ENCODE data around the gene TMEM158.

GRCh38 chr3:45179163-45179562 lies 46.9 kb downstream of the TMEM158 start:
- TF ChIP-seq CTCF (IDR thresholded peaks at IDR 0.05; ENCODE audit: poor library complexity), result no peak
- no peak for TF ChIP-seq EZH2 (IDR thresholded peaks at IDR 0.05; ENCODE audit: borderline replicate concordance)
- no peak for TF ChIP-seq EZH2phosphoT487 (IDR thresholded peaks at IDR 0.05; ENCODE audit: low read depth, severe bottlenecking, unreplicated experiment)
